RPMI7951 (cell line): ENCODE measurements around the gene PPP6R1. TPM values are rescaled to one million over a fixed set of nuclear protein-coding genes. Genes with fewer than 3 reads are reported as not detected.
A peak's percentile ranks its signal among the peaks of the same experiment; 100 is the strongest.

Experiments
- DNase-seq: peaks from one replicate; pipeline ENCODE4 v3.0.0-alpha.2; 2012; ENCODE audit warnings: low read depth
- total RNA-seq: library from RNA; depleted of rRNA; stranded (reverse); fragments of >200 nt; shearing (Covaris generic); gene quantifications from 2 replicates; pipeline ENCODE4 v1.2.3, GENCODE V29; 2014

PPP6R1 gene
- total RNA-seq, 1 experiment from 2014 or later, result 19.7 TPM

DNA sequence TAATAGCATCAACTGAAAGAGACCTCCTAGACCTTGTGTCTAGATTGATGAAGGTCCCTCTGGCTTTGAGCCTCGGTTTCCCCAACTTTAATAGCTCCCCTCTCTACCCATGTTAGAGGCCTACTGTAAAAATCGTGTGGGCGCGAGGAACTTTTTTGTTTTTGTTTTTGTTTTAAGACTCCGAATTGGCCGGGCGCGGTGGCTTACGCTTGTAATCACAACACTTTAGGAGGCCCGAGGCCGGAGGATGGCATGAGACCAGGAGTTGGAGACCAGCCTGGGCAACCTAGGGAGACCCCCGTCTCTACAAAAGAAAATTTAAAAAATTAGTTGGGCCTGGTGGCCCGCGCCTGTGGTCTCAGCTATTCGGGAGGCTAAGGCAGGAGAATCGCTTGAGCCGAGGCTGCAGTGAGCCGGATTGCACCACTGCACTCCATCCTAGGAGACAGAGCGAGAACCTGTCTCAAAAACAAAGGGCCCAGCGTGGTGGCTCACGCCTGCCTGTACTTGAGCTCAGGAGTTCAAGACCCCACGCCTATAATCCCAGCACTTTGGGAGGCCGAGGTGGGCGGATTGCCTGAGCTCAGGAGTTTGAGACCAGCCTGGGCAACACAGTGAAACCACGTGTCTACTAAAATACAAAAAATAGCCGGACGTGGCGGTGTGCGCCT is 858 bp upstream of the PPP6R1 start:
- DNase-seq, result peak; percentile 16

DNA sequence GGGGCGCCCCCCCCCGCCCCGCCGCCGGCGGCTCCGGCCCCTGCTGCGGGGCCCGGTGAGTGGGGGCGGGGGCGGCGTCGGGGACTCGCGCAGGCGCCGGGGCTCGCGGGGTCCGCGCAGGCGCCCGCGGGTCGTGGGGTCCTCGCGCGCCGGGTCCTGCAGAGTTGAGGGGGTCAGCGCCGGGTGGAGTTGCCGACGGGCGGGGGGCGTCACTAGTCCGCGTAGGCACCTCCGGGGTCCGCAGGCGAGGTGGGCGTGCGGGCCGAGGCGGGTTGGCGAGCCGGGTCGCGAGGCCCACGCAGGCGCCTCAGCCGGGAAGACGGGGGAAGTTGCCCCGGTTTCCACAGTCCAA is 365 bp downstream of the PPP6R1 start:
- no peak for DNase-seq

DNA sequence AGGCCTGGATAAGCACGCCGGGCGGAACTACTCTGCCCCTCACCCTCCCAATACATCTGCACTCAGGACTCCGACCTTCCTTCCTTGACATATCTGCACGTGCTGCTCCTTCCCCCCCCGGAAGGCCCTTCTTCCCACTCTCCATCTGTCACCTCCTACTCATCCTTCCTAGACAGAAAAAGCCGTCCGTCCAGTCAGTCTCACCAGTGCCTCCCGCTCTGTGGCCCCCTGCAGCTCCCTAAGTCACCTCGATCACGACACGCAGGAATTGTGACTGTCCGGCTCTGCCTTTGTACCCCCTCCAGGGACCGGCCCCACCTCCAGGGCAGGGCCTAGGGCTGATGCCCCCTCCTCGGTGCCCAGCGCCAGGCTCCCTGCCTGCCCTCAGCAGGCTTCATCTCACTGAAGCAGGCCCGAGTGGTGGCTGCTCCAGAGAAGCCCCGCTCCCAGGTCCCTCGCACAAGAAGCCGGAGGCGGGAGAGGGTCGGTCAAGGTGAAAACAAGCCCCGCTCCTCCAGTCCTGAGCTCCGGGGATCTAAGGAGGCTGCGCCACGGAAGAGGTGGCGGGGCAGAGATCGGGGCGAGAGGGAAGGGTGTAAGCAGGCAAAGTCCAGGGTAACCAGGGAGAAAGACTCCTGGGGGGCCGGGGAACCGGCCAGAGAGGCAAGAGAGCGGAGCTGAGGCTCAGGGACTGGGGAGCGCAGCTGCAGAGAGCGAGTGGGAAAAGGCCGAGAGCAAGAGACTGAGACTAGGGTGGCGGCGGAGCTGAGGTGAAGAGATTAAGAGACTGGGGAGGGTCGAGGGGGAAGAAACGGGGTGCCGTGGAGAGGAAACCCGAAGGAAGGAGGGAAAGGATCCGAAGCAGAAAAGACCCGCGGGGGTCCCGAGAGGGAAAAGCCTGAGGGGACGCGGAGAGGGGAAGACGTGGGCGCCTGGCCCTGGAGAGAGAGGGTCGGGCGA is 1.1 kb downstream of the PPP6R1 start:
- DNase-seq, result peak; percentile 38

DNA sequence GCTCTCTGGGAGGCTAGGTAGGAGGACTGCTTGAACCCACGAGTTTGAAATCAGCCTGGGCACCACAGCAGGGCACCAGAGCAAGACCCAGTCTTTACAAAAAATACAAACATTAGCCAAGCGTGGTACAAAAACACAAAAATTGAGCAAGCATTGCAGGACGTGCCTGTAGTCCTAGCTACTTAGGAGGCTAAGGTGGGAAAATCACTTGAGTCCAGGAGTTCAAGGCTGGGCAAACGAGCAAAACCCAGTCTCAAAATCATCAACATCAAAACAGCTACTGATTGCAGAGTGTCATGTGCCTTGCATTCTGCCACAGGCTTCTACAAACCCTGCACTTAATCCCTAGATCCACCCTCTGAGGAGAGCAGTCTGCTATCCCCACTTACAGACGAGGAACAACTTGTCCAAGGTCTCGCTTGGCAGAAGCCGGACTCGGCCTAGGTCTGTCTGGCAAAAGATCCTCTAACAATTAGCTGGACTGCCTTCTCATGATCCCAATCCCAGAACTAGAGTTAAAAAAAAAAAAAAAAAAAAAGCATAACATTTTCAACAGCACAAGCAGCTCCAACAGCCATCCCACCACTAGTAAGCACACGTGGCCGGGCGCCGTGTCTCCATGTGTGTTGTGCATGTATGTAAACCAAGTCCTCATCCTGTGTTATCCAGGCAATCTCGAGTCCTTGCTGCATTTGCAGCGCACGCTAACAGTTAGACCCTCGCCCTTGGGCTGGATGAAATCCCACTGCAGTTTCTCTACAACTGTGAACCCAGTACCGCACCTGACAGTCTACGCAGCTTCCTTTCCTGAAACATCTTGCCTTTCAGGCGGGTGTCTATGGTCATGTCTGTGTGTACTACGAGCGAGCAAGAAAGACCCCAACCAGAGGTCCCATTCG is 2.0 kb downstream of the PPP6R1 start:
- DNase-seq, result no peak

DNA sequence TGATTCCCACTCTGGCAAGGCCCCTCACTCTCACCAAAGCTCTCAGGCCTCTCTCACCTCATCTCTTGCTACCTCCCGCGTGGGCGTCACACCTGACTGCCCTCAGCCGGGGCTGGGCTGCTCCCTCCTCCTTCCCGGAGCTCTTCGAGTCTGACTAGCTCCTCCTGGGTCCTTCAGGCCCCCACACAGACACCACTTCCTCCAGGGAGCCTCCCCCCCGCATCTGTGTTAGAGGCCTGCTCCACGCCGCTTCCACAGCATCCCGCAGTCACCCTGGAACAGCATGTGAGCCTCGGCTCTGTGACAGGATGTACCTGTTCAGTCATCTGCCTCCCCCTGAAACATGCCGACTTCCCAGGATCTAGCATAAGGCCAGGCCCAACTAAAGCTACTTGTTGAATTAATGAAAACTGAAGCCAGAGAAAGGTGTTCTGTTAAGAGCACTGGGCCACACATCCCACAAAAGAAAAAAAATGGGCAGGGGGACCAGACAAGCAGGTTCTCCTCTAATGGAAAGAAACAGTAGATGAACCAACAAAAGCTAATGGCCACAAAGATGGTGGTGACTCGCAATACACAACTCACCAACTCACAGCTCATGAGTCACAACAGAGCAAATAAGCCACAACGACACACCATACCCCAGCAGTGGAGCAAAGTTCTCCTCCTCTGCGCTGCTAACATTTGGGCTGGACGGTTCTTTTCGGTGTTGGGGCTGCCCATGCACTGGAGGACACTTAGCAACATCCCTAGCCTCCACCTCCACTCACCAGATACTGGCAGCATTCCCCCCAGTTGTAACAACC is 3.0 kb downstream of the PPP6R1 start:
- peak; percentile 28 for DNase-seq

DNA sequence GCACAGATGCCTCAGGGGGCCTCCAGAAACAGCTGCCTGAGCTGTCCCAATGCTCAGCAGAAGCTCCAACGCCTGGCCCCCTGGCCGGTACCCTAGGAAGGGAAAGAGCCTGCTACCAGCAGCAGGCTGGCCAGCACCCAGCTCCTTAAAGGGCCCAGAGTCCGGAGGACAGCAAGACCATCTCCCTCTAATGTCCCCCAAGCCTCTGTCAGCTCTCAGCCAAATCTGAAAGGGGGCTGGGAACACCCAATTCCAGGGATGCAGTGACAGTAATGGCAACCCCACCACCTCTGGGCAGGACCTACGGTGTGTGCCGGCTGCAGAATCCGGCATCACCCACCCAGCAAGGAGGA is 4.2 kb downstream of the PPP6R1 start:
- no peak for DNase-seq

DNA sequence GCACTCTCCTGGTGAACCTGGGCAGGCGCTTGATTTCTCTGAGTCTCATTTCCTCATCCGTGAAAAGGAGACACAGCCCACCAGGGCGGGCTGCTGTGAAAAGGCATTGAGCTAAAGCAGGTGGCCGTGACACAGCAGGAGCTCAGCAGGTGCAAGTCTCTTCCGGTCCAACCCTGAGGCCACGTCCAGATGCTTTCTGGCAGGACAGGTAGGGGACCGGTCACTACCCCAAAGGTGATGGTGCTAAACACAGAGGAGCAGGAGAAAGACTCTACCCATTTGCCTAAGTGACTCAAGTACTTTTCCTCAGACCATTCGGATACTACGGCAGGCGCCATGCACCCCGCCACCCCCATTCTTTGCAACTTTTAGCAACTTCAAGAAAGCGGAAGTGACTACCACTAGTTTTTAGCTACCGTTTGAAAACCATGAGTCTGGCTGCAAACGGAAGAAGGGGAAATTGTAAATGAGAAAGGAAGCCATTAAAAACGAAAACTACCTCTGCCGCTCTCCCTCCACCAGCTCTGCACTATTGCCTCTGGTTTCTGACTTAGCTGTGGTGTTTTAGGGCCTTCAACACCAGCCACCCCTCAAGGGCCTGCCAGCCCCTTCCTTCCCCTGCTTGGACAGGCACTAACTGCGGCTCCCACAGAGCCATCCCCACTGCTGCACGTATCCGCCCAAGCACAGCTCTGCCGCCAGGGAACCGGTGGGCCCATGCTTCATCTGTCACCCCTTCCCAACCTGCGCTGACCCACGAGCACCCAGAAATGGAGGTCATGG is 4.8 kb downstream of the PPP6R1 start:
- no peak for DNase-seq

DNA sequence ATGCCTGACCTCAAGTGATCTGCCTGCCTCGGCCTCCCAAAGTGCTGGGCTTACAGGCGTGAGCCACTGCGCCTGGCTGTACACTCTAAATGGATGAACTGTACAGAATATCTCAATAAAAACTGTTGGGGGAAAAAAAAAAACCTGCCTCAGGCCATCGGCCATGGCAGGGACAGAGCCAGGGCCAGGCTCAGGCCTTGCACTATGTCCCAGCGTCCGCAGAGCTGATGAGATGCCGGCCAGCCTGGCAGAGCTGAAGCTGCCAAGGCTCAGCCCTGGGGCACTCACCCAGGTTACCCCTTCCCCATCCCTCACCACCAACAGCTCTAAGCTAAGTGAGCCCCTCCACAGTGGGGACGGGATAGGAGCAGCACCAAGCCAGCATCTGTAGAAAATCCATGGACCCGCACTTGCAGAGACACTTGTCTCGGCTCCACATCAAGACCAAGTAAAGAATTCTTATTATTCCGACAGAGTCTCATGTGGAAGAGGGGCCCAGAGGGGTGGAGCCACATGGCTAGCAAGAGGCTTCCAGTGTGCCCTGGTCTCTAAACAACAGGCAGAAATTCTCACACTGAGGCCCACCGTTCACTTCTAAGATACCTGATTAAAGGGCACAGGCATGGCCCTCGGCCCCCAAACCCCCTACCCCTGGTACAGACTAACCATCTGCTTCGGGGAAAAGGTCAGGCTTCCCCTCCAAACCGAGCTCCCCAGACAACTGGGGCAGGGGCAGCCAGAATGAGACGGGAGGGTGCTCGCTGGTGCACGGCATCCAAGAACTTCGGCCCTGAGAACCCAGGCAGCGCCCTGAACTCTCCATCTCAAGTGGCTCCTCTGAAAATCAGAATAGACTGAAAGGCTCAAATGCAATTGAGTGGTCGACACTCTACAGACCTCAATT is 5.8 kb downstream of the PPP6R1 start:
- no peak for DNase-seq

DNA sequence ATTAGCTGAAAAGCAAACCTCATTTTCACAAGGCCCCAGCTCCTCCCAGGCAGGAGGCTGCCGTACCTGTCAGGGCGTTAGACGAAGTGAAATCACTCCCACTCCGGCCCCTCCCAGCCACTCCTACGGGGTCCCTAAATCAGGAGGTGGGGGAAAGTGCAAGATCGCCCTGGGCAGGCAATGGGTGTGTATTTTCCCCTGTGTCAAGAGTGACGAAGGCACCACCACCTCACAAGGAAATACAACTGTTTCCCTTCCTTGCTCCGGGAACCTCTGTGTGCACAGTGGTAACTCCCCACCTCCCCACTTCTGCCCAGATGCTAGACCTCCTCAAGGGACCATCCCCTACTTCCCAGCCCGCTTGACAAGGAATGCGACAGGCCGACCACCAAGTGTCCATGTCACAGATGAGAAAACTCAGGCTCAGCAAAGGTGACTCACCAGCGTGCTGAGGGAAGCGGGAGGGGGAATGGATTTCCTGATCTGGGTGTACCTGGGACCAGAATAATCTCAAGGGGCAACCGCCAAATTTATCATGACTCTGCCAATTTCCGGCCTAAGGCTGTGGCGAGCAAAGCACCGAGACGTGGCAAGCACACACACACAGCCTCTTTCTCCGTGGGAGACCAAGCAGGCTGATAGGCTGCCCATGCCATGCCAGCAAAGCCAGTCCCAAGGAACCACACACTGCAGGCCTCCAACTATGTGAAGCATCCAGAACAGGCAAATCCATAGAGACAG is 7.3 kb downstream of the PPP6R1 start:
- no peak for DNase-seq

DNA sequence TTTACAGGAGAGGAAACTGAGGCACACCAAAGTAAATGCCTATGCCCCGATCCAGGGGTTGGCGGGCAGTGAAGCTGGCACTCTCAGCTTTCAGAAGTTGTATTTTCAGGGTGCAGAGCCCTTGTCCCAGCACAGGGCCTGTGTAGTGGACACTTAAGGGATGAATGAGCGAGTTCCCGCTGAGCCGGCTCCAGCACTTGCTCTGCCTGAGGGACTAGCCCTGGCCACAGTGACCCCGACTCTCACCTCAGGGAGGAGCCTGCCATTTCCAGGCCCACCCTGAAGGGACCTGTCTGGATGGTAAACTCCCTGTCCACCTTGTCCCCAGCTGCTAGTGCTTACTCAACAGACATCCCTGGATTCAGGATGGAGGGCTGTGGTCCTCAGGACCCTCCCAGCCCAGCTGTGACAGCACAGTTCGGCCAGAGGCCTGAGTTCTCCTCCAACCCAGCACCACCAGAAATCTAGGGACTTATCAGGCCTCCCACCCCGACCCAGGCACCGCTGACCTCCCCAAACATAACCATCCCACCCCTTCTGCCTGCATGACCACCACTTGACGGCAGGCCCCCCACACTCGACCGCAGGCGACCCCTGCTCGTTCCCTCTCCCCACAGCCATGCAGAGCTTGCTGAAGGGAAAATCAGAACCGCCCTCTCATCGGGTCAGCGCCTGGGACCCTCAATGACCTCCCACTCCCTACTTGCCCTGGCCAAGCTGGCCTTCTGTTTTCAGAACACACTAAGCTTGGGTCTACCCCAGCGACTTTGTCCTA is 8.4 kb downstream of the PPP6R1 start:
- DNase-seq, result no peak

DNA sequence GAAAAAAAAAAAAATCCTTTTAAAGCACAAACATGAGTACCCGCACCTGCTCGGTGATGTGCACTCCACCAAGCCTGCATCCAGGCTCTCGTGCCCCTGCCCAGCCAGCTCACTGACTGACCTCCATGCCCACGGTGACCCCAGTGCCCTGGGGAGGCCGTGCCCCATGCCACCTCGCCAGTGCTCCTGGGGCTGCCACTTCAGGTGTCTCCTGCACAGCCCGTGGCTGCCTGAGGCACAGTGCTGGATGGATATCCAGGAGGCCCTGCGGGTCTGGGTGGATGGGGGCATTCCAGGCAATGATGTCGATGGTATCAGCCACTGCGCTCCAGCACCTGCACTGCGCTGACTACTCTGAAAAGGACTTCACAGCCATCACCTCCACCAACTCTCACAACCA is 9.0 kb downstream of the PPP6R1 start:
- DNase-seq, result no peak

DNA sequence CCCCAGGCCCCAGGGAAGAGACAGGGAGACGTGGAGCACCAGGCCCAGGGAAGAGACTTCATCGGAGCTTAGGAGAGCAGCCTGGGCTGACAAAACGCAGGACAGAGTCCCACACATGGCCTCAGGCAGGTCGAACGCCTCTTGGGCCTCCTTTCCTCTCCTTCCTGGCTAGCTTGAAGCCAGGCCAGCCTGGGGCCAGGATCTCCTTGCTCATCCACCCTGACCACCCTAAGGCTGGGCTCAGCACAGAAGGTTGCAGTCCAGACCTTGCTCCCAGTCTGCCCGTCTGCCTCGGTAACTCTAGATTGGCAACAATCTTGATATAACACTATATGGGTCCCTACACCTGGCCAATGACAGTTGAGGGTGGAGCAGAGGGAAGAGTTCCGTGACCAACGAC is 10.1 kb downstream of the PPP6R1 start:
- no peak for DNase-seq

DNA sequence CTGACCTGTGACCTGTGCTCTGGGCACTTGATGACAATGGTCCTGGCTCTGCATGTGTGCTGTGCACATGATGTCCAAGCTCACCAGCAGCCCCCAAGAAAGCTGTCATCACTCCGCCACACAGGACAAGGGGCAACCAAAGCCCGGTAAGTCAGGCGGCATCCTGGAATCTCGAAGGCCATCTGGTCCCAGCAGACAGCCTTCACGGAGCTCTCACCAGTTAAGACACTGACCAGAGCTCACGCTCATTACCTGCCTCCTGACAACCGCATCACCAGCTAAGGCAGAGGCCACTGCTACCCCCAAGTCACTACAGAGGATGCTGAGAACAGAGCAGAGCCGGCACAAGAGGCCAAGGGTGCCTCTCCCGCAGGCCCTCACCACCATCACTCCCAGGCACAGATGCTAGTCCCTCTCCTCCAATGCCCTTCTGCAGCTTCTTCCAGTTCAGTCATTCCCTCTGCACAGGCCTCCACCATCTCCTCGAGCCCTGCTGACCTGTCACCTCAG is 10.6 kb downstream of the PPP6R1 start:
- no peak for DNase-seq

DNA sequence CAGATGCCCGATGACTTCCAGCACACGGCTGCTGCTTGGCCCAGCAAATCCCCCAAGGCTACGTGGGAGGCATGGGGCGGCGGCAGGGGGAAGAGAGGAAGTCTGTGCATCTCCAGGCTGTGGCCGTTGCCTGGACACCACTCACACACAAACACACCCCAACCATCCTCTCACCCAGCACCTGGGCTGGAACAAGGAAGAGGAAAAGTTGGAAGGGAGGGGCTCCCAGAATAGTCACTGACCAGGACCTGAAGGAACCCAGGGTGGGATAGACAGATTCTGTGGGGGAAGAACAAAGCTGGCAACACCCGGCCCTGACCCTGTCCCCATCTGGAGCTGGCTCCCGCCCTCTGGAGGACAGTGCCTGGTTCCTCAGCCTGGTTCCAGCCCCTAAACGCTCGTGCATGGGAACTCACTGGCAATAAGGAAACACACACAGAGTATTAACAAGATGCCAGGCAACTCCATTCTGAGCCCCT is 11.2 kb downstream of the PPP6R1 start:
- peak; percentile 85 for DNase-seq

DNA sequence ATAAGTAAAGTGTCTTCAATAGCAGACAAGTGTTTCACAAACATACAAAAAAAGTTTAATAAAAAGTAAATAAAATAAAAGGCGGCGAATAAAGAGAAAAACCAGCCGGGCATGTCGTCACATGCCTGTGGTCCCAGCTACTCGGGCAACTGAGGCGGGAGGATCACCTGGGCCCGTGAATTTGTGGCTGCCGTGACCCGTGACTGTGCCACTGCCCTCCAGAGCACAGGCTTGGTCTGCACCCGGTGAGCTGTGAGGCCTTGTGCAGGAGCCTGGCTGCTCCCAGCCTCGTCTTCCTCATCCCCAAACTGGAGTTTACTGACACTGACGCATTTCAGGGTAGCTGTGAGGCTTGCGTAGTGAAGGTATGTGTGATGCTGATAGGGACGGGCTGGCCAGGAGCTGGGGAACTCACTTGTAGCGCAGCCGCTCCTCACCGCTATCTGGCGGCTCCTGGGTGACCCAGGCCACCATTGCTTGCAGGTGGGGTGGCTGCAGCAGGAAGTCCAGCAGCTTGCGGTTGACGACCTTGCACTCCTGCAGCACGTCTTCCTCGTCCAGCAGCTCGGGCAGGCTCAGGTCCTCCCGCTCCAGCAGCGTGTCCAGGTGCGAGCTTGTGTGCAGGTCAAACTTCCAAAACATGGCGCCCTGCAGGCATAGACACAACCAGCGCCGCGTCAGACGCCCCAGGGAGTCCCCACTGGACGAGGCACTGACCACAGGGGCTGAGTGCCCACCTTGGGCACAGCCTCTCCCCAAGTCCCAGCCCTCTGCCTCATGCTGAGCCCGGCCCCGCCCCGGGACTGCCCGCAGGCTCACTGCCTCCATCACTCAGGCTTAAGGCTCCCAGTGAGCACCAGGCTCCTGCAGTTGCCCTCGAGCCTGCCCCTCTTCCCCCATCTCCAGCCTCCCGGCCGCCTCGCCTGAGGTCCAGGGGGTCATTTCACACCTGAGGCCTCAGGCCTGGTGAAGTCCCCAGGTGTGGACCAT is 12.1 kb downstream of the PPP6R1 start:
- DNase-seq, result no peak

DNA sequence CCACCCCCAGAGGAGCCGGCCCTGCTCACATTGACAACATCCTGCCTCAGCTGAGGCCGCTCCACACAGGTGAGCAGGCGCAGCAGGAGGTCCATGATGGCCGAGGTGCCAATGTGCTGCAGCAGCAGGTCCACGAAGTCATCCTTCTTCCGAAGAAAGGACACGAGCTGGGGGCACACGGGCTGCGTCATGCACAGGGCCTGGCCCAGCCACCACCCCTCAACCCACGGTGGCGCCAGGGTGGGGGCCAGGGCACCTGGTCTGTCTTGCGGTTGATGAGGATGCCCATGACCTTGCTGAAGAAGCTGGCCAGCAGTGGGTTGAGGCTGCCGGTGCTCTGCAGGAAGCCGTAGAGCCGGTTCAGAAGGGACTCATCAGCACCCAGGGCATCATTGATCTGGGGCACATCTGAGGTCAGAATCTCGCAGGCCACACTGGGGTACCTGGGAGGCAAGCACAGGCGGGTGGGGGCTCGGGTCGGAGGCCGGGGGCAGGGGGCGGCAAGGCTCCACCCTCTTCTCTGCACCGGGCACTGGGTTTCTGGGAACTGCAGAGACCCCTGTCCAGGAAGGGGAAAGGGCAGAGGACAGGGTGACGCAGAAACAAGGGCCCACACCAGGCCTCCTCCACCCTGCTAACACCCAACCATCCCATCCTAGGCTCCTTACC is 13.4 kb downstream of the PPP6R1 start:
- no peak for DNase-seq
